Measurements from ENCODE around the gene DMD. TPM values are rescaled to one million over a fixed set of nuclear protein-coding genes. Genes with fewer than 3 reads are reported as not detected.
"Not testable (repeated sequence)": the region's sequence is repeated elsewhere in the genome, so short reads cannot be mapped to it uniquely, and the experiment has no call there.

DMD gene
- total RNA-seq, 1 donor from 2014 or later, result 127 TPM

GRCh38 chrX:31527455-31528126 is 1683.8 kb downstream of the DMD start:
- no peak for DNase-seq (ENCODE audit: low spot score)

DNA sequence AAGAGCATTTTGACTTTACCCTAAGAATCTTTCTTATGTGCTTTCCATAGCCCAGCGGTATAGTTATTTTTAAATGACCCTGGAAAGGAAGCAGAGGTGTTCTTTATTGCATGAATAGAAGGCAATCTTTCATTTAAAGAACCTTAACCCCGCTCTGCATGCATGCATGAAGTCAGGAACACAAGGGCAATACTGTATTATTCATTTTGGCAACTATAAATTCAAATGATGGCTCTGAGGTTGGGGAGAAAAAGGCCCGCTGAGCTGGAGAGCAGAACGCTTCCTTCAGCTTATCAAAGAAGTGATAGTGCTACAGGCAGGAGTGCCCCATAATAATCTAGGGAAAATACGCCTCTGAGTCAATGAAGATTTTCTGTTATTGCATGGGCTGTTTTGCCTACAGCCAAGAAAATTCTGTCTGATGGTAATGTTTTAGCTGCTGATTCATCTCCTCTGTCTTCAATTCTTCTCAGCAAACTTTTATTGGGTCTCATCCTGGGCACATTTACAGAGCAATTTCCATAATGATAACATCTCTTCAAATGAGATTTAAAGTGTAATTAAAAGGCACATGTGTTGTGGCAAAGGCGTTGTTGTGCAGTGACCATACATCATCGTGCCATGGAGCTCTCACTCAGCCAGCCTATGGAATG is 1687.3 kb downstream of the DMD start:
- DNase-seq (ENCODE audit: low spot score), result no peak

GRCh38 chrX:31522760-31523159 is 1688.6 kb downstream of the DMD start:
- no peak for DNase-seq (ENCODE audit: low spot score)

DNA sequence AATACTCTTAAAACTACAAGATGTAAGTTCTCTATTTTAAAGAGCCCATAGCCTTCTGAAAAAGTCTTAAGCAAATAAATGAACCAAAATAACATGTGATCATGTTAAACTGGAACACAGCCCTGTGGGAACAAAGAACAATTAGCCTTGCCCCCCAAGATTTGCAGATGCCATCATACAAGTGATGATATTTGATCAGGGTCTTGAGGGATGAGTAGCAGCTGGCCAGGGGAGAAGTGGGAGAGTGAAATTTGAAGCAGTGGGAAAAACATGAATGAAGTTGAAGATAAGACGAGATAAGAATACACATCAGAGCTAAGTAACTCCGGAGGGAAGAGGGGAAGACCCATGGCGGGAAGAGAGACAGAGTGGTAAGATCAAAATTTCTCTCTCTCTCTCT is 1689.4 kb downstream of the DMD start:
- no peak for DNase-seq (ENCODE audit: low spot score)

GRCh38 chrX:31516527-31516926 is 1694.8 kb downstream of the DMD start:
- no peak for DNase-seq (ENCODE audit: low spot score)

- peak; percentile 14 for DNase-seq (ENCODE audit: low spot score)
Observed at GRCh38 chrX:31508338-31508737, 1703.0 kb downstream of the DMD start.

GRCh38 chrX:31506928-31507327 is 1704.4 kb downstream of the DMD start:
- no peak for DNase-seq (ENCODE audit: low spot score)

DNA sequence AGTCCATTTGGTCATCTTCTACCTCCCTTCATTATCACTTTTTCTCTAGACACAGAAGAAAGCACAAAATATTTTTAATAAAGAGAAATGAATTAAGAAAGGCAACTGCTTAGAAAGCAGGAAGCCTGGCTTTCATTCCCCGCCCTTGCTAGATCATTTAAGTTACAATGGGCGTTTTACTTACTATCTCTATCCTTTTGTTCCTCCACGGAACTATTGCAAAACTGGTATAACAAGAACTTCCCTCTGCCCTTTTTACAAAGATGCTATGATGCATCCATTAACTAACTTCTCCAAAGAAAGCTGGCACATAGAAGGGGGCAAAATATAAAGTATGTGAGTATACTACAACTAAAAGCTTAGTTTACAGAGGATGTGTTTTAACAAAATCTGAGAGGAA is 1705.0 kb downstream of the DMD start:
- DNase-seq (ENCODE audit: low spot score), result no peak

- no peak for DNase-seq (ENCODE audit: low spot score)
Observed at GRCh38 chrX:31500921-31501320, 1710.4 kb downstream of the DMD start.

DNA sequence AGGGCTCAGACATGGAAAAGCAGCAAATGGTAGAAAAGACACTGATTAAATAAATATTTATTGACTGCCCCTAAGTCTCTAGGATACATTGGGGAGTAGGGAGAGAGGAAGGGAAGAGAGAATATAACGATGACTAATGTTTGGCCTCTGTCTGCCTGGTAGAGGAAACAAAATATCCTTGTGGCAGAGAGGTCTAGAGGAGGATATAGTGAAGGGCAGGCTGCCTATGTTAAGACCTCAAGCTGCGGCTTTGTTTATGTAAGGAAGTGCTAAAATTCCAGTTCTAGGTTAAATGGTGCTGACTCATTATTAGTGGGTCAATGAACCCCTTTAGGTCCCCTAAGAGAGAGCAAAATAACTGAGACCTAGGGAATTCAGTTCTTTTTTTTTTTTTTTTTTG is 1712.2 kb downstream of the DMD start:
- DNase-seq (ENCODE audit: low spot score), result no peak

DNA sequence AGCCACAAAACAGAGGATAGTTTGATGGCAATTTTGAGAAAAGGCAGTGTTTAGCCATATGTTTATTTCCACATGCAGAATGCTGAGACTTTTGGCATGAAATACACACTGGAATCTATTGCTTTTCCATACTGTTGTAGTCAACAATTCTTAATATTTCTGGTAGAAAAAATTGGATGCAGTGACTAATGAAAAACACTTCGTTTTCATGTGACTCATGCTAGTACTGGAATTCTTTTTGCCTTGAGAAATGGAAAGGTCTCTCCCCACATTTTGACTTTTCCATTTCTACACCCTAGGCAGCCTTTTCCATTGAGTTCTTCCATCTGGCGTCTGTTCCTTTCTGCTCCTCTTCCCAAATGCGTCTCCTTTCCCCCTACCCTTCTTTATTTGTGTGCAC is 1714.3 kb downstream of the DMD start:
- DNase-seq (ENCODE audit: low spot score), result no peak

GRCh38 chrX:31487951-31488350 is 1723.4 kb downstream of the DMD start:
- no peak for DNase-seq (ENCODE audit: low spot score)

GRCh38 chrX:31483336-31483735 is 1728.0 kb downstream of the DMD start:
- no peak for DNase-seq (ENCODE audit: low spot score)

DNA sequence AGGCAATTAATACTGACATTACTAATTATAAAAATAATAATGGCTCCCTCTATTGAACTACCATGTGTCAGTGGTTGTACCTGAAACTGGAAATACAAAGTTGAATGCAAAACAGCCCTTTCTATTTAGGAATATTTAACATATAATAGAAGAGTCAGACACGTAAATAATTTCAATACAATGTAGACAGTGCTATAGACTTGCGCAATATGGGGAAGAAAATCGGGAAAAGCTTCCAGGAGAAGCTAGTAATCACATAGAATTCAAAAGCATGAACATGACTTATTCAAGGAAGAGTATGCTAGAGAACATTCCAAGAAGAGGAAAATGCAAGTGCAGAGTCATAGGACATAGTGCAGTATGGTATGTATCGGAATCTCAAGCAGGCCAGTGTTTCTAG is 1730.7 kb downstream of the DMD start:
- no peak for DNase-seq (ENCODE audit: low spot score)

- DNase-seq (ENCODE audit: low spot score), result no peak
Observed at GRCh38 chrX:31471229-31471628, 1740.1 kb downstream of the DMD start.

DNA sequence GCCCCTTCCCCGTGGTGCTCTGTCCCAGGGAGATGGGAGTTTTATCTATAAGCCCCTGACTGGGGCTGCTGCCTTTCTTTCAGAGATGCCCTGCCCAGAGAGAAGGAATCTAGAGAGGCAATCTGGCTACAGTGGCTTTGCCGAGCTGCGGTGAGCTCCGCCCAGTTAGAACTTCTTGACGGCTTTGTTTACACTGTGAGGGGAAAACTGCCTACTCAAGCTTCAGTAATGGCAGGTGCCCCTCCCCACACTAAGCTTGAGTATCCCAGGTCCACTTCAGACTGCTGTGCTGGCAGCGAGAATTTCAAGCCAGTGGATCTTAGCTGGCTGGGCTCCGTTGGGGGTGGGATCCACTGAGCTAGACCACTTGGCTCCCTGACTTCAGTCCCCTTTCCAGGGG is 1740.6 kb downstream of the DMD start:
- not testable (repeated sequence) for DNase-seq (ENCODE audit: low spot score)

- DNase-seq (ENCODE audit: low spot score), result no peak
Observed at GRCh38 chrX:31464306-31464915, 1746.9 kb downstream of the DMD start.

GRCh38 chrX:31461266-31461665 is 1750.1 kb downstream of the DMD start:
- no peak for DNase-seq (ENCODE audit: low spot score)

DNA sequence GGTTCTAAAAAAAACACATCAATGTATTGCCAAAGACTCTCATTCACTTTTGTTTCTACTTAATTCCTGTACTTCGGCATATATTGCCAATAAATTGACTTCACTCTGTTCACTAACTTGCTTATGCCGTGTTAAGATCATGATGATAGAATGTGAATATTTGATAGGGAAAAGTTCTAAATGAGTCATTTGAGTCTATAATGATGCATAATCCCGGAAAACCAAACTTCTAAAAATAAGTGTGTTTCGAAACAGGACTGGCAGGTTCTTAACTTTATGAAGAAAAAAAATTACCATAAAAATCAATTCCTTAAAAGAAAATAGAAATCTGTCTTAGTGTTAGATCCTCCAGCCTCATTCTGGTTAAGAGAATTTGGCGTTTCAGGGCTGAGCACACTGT is 1752.0 kb downstream of the DMD start:
- DNase-seq (ENCODE audit: low spot score), result no peak

DNA sequence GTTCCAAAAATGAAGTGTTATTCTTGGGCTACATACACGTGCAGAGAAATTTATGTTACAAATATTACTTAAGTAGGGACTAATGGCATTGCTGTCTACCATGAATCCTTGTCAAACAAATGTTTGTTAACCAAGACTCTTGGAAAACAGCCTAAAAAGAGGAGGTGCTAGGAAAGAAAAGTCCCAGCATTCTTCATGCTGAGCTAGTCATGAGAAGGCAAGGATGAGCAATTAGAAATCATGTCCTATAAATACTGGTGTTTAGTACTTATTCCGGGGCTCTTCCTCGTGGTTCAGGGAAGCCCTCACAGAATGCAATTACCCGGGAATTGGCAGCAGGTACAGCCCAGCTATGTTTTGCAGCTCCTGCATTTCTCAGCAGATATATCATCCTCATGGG is 1761.4 kb downstream of the DMD start:
- DNase-seq (ENCODE audit: low spot score), result no peak

DNA sequence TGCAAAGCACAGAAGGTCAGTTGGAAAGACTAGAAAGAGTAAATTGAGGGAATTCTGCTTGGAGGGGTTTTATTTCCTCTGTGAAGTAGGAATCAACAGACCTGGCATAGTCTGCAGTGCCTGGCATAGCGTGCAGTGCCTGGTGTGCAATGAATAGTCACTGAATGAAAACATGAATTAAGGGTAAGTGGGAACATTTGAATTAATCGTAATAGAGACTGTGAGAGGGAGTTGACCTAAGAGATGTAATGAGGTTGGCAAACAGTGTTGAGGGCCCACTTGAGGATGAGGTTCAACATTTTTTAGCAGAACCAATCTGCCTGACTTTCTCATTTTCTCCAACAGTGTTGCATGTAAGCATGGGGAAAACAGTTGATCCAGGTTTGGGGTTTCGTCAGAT is 1762.3 kb downstream of the DMD start:
- DNase-seq (ENCODE audit: low spot score), result no peak

DNA sequence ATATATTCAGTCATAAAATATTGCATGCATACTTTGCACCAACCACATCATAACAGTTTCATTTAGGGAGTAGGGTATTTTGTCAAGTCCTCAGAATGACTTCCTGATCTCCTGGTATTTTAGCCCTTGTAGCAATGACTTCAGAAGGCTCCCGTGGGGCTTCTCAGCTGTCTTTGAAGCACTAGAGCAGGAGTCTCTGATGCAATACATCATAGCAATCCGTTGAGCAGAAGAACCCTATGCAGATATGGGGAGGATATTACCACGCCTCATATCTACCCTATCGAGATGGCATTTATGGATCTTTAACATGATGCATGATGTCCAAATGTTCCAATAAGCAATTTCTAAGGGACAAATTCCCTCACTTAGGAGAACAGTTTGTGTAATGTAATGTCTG is 1765.8 kb downstream of the DMD start:
- no peak for DNase-seq (ENCODE audit: low spot score)

DNA sequence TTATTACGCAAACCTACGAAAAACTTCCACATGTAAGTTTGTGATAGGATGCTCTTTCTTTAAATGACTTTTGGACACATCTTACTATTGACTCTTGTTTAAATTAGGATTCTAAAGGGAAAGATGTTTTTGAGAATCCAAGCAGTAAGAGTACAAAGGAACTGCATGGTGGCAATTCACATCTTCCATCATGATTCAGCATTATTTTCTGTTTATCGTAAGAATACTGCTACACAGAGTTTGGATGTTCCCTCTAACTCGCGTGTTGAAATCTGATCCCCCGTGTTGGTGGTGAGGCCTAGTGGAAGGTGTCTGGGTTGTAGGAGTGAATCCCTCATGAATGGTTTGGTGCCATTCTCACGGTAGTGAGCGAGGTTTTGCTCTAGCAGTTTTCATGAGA is 1767.7 kb downstream of the DMD start:
- no peak for DNase-seq (ENCODE audit: low spot score)
